Liver (tissue), 9 donors: ENCODE measurements around the gene CHRNA9. TPM values are rescaled to one million over a fixed set of nuclear protein-coding genes. Genes with fewer than 3 reads are reported as not detected.

Source experiments
- DNase-seq: peaks from one replicate; pipeline ENCODE4 v3.0.0-alpha.2; 2017; ENCODE audit warnings: low spot score
- H3K27ac ChIP-seq, 2 donors: one replicate each; pipeline ENCODE4 v1.7.0; 2013; ENCODE audit warnings: inconsistent platforms in 2 of 2, low read length in 2 of 2, control low read depth in 1 of 2, low read depth in 1 of 2, mild to moderate bottlenecking in 1 of 2
- H3K27me3 ChIP-seq, 4 donors: one replicate each; pipeline versions ENCODE4 v1.6.1 to v1.7.0; 2013; ENCODE audit warnings: low read length in 3 of 4, inconsistent platforms in 1 of 4, mild to moderate bottlenecking in 1 of 4, moderate library complexity in 1 of 4; ENCODE audit not compliant: control insufficient read depth in 4 of 4, insufficient read depth in 4 of 4
- H3K36me3 ChIP-seq, 4 donors: one replicate each; pipeline versions ENCODE4 v1.6.1 to v1.7.0; 2013; ENCODE audit warnings: low read length in 3 of 4, mild to moderate bottlenecking in 3 of 4, low read depth in 1 of 4, moderate library complexity in 1 of 4; ENCODE audit not compliant: control insufficient read depth in 4 of 4, insufficient read depth in 3 of 4
- H3K4me1 ChIP-seq, 4 donors: one replicate each; pipeline versions ENCODE4 v1.6.1 to v1.7.0; 2013; ENCODE audit warnings: low read length in 3 of 4, mild to moderate bottlenecking in 3 of 4, moderate library complexity in 1 of 4; ENCODE audit not compliant: control insufficient read depth in 4 of 4, insufficient read depth in 4 of 4
- H3K4me3 ChIP-seq, 3 donors: one replicate each; pipeline versions ENCODE4 v1.6.1 to v1.7.0; 2013; ENCODE audit warnings: low read length in 3 of 3, control low read depth in 1 of 3, low read depth in 1 of 3, mild to moderate bottlenecking in 1 of 3
- H3K9ac ChIP-seq, 2 donors: one replicate each; pipeline ENCODE4 v1.7.0; 2013; ENCODE audit warnings: low read length in 2 of 2, mild to moderate bottlenecking in 2 of 2, moderate library complexity in 2 of 2, control low read depth in 1 of 2, low read depth in 1 of 2
- H3K9me3 ChIP-seq, 4 donors: one replicate each; pipeline versions ENCODE4 v1.6.1 to v1.7.0; 2013; ENCODE audit warnings: low read length in 3 of 4; ENCODE audit not compliant: control insufficient read depth in 4 of 4
- ATF3 ChIP-seq: IDR thresholded peaks from 2 replicates; pipeline ENCODE4 v1.6.1; 2016; ENCODE audit warnings: antibody characterized with exemption
- EGR1 ChIP-seq, 2 donors: IDR thresholded peaks; 2 replicates each; pipeline ENCODE4 v1.6.1; 2016 to 2018; ENCODE audit warnings: antibody characterized with exemption in 2 of 2, low read depth in 2 of 2
- FOXA1 ChIP-seq: IDR thresholded peaks from 2 replicates; pipeline ENCODE4 v1.6.1; 2016; ENCODE audit warnings: antibody characterized with exemption
- FOXA2 ChIP-seq: IDR thresholded peaks from 2 replicates; pipeline ENCODE4 v1.6.1; 2016; ENCODE audit warnings: antibody characterized with exemption
- GABPA ChIP-seq, 2 donors: IDR thresholded peaks in 1 of 2; conservative IDR thresholded peaks in 1 of 2; 2 replicates each; pipeline ENCODE4 v1.6.1; 2016; ENCODE audit warnings: antibody characterized with exemption in 2 of 2, mild to moderate bottlenecking in 1 of 2, moderate library complexity in 1 of 2
- HNF4A ChIP-seq, 2 donors: conservative IDR thresholded peaks; 2 replicates each; pipeline ENCODE4 v1.6.1; 2016; ENCODE audit warnings: antibody characterized with exemption in 2 of 2, mild to moderate bottlenecking in 2 of 2
- HNF4G ChIP-seq: IDR thresholded peaks from 2 replicates; pipeline ENCODE4 v1.6.1; 2016; ENCODE audit warnings: antibody characterized with exemption
- JUND ChIP-seq, 2 donors: IDR thresholded peaks; 2 replicates each; pipeline ENCODE4 v1.6.1; 2016; ENCODE audit warnings: antibody characterized with exemption in 2 of 2
- NR2F2 ChIP-seq: IDR thresholded peaks from 2 replicates; pipeline ENCODE4 v1.6.1; 2016; ENCODE audit warnings: antibody characterized with exemption
- RAD21 ChIP-seq, 2 donors: IDR thresholded peaks; 2 replicates each; pipeline ENCODE4 v1.6.1; 2016; ENCODE audit warnings: antibody characterized with exemption in 2 of 2, mild to moderate bottlenecking in 2 of 2
- RXRA ChIP-seq, 2 donors: IDR thresholded peaks; 2 replicates each; pipeline ENCODE4 v1.6.1; 2017 to 2018; ENCODE audit warnings: antibody characterized with exemption in 2 of 2, mild to moderate bottlenecking in 1 of 2
- SP1 ChIP-seq: IDR thresholded peaks from 2 replicates; pipeline ENCODE4 v1.6.1; 2018; ENCODE audit warnings: antibody characterized with exemption, mild to moderate bottlenecking
- TAF1 ChIP-seq: conservative IDR thresholded peaks from 2 replicates; pipeline ENCODE4 v1.6.1; 2016; ENCODE audit warnings: antibody characterized with exemption, mild to moderate bottlenecking
- YY1 ChIP-seq: IDR thresholded peaks from 2 replicates; pipeline ENCODE4 v1.6.1; 2016; ENCODE audit warnings: antibody characterized with exemption, mild to moderate bottlenecking
- WGBS: extraction: QIAGEN DNeasy Blood & Tissue Kit; methylation state at CpG from one replicate; pipeline ENCODE4 v1.1.7; 2013; 5-methylcytosine and 5-hydroxymethylcytosine counted together
- polyA plus RNA-seq, 2 donors: library from polyadenylated mRNA; stranded (reverse) in 1 of 2; unstranded in 1 of 2; fragments of 200-250 nt in 1 of 2; fragments of >200 nt in 1 of 2; fragmentation: Nextera tagmentation in 1 of 2; extraction: Ambion mirVana in 1 of 2; gene quantifications; one replicate each; pipeline versions ENCODE4 v1.2.1 to v1.2.3, GENCODE V29; 2013 to 2015
- total RNA-seq, 2 donors: library from RNA; depleted of rRNA; stranded (reverse); fragments of >200 nt; gene quantifications; one replicate each; pipeline ENCODE4 v1.2.3, GENCODE V29; 2014
- TF ChIP-seq, protein P1 (sequence below): IDR thresholded peaks from 2 replicates; pipeline ENCODE4 v1.6.1; 2016; ENCODE audit warnings: antibody characterized with exemption
- TF ChIP-seq, protein P2 (sequence below): fragments of 150-350 bp; IDR thresholded peaks from 2 replicates; pipeline ENCODE4 v1.5.1; 2017; ENCODE audit warnings: improper control_type of control experiment, low read depth, low read length; ENCODE audit not compliant: missing input control
- TF ChIP-seq, protein P3 (sequence below): IDR thresholded peaks from 2 replicates; pipeline ENCODE4 v1.6.1; 2016; ENCODE audit warnings: antibody characterized with exemption
- TF ChIP-seq, protein P4 (sequence below): IDR thresholded peaks from 2 replicates; pipeline ENCODE4 v1.6.1; 2016; ENCODE audit warnings: antibody characterized with exemption, mild to moderate bottlenecking
- donor health status: healthy.
- donor health status: healthy.
- donor health status: healthy.
- donor health status: healthy.
- donor health status: healthy.

The CHRNA9 gene
- total and polyA plus RNA-seq, 4 donors, result not detected

GRCh38 chr4:40325406-40326019 is 9.6 kb upstream of the CHRNA9 start:
- Histone ChIP-seq H3K36me3 (no peaks in the 10 kb centered on the region), H3K4me3 (no peak overlapping the region), H3K27me3 (no peaks in the 10 kb centered on the region), H3K9ac (no peak overlapping the region), H3K27ac (no peak overlapping the region), H3K4me1 (peaks cover 0 to 10% (median 2%) of the 10 kb centered on the region in 4 donors), H3K9me3 (no peaks in the 10 kb centered on the region)
- 7% methylated on average over 2 of the region's 2 CpGs for WGBS
- TF ChIP-seq RXRA (IDR thresholded peaks at IDR 0.05) (peak in 1 of 2 donors; percentile 19), GABPA (IDR thresholded peaks at IDR 0.05 in 1 of 2, conservative IDR thresholded peaks at IDR 0.05 in 1 of 2) (no peak), FOXA2 (peak; percentile 4), RAD21 (IDR thresholded peaks at IDR 0.05) (peak; percentile 86 to 93), FOXA1 (no peak), ATF3 (no peak), HNF4G (no peak), TAF1 (no peak), YY1 (no peak), JUND (IDR thresholded peaks at IDR 0.05) (peak; percentile 44 to 70), HNF4A (conservative IDR thresholded peaks at IDR 0.05) (peak in 1 of 2 donors; percentile 25), EGR1 (IDR thresholded peaks at IDR 0.05; ENCODE audit: low read depth in 2 of 2) (no peak), NR2F2 (no peak), SP1 (no peak)
- TF ChIP-seq, protein P1, sequence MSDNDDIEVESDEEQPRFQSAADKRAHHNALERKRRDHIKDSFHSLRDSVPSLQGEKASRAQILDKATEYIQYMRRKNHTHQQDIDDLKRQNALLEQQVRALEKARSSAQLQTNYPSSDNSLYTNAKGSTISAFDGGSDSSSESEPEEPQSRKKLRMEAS, result no peak
- TF ChIP-seq, protein P2, sequence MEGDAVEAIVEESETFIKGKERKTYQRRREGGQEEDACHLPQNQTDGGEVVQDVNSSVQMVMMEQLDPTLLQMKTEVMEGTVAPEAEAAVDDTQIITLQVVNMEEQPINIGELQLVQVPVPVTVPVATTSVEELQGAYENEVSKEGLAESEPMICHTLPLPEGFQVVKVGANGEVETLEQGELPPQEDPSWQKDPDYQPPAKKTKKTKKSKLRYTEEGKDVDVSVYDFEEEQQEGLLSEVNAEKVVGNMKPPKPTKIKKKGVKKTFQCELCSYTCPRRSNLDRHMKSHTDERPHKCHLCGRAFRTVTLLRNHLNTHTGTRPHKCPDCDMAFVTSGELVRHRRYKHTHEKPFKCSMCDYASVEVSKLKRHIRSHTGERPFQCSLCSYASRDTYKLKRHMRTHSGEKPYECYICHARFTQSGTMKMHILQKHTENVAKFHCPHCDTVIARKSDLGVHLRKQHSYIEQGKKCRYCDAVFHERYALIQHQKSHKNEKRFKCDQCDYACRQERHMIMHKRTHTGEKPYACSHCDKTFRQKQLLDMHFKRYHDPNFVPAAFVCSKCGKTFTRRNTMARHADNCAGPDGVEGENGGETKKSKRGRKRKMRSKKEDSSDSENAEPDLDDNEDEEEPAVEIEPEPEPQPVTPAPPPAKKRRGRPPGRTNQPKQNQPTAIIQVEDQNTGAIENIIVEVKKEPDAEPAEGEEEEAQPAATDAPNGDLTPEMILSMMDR, result peak; percentile 85
- TF ChIP-seq, protein P3, sequence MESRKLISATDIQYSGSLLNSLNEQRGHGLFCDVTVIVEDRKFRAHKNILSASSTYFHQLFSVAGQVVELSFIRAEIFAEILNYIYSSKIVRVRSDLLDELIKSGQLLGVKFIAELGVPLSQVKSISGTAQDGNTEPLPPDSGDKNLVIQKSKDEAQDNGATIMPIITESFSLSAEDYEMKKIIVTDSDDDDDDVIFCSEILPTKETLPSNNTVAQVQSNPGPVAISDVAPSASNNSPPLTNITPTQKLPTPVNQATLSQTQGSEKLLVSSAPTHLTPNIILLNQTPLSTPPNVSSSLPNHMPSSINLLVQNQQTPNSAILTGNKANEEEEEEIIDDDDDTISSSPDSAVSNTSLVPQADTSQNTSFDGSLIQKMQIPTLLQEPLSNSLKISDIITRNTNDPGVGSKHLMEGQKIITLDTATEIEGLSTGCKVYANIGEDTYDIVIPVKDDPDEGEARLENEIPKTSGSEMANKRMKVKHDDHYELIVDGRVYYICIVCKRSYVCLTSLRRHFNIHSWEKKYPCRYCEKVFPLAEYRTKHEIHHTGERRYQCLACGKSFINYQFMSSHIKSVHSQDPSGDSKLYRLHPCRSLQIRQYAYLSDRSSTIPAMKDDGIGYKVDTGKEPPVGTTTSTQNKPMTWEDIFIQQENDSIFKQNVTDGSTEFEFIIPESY, result no peak
- TF ChIP-seq, protein P4, sequence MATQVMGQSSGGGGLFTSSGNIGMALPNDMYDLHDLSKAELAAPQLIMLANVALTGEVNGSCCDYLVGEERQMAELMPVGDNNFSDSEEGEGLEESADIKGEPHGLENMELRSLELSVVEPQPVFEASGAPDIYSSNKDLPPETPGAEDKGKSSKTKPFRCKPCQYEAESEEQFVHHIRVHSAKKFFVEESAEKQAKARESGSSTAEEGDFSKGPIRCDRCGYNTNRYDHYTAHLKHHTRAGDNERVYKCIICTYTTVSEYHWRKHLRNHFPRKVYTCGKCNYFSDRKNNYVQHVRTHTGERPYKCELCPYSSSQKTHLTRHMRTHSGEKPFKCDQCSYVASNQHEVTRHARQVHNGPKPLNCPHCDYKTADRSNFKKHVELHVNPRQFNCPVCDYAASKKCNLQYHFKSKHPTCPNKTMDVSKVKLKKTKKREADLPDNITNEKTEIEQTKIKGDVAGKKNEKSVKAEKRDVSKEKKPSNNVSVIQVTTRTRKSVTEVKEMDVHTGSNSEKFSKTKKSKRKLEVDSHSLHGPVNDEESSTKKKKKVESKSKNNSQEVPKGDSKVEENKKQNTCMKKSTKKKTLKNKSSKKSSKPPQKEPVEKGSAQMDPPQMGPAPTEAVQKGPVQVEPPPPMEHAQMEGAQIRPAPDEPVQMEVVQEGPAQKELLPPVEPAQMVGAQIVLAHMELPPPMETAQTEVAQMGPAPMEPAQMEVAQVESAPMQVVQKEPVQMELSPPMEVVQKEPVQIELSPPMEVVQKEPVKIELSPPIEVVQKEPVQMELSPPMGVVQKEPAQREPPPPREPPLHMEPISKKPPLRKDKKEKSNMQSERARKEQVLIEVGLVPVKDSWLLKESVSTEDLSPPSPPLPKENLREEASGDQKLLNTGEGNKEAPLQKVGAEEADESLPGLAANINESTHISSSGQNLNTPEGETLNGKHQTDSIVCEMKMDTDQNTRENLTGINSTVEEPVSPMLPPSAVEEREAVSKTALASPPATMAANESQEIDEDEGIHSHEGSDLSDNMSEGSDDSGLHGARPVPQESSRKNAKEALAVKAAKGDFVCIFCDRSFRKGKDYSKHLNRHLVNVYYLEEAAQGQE, result no peak
- no peak for DNase-seq
